ENCODE data around the gene CD109.

The CD109 gene

DNA sequence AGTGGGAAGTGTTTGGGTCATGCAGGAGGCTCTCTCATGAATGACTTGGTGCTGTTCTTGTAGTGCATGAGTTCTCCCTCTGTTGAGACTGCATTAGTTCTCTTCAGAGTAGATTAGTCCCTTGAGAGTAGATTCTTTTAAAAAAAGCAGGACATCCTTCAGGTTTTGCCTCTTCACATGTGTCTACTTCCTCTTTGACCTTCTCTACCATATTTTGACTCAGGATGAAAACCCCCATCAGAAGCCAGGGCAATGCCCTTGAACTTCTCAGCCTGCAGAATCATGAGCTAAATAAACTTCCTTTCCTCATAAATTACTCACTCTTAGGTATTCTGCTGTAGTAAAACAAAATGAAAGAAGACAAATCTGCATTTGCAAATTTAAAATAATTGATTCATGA is 170.3 kb downstream of the CD109 start:
- Histone ChIP-seq H3K27ac (no peak overlapping the region), H3K4me3 (no peak overlapping the region)
- TF ChIP-seq, protein P1, sequence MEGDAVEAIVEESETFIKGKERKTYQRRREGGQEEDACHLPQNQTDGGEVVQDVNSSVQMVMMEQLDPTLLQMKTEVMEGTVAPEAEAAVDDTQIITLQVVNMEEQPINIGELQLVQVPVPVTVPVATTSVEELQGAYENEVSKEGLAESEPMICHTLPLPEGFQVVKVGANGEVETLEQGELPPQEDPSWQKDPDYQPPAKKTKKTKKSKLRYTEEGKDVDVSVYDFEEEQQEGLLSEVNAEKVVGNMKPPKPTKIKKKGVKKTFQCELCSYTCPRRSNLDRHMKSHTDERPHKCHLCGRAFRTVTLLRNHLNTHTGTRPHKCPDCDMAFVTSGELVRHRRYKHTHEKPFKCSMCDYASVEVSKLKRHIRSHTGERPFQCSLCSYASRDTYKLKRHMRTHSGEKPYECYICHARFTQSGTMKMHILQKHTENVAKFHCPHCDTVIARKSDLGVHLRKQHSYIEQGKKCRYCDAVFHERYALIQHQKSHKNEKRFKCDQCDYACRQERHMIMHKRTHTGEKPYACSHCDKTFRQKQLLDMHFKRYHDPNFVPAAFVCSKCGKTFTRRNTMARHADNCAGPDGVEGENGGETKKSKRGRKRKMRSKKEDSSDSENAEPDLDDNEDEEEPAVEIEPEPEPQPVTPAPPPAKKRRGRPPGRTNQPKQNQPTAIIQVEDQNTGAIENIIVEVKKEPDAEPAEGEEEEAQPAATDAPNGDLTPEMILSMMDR (IDR thresholded peaks at IDR 0.05) = no peak
- DNase-seq (ENCODE audit: low spot score) = no peak

- DNase-seq (ENCODE audit: low spot score) = no peak
- TF ChIP-seq, protein P1 (IDR thresholded peaks at IDR 0.05) = no peak
- Histone ChIP-seq H3K4me3 (no peak overlapping the region), H3K27ac (no peak overlapping the region)
Observed at GRCh38 chr6:73867411-73867810, 171.4 kb downstream of the CD109 start.

DNA sequence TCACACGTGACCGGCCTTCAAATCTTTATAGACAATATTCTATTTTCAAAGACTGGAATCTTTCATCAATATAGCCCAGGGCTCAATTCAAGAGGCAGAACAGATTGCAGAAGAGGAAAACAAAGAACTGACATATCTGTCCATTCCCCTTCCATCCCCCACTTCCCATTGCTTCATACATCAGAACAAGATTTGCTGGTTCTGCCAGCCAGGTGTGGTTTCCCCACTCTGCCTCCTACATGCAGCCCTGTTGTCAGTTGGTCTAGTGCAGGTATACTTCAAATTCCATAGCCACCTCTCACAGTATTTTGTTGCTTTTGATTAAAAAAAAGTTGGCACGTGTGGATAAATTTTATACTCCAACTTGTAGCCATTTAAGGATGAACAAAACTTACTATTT is 174.9 kb downstream of the CD109 start:
- H3K27ac ChIP-seq = no peak overlapping the region
- H3K4me3 ChIP-seq = no peak overlapping the region
- no peak for DNase-seq (ENCODE audit: low spot score)
- TF ChIP-seq, protein P1 (IDR thresholded peaks at IDR 0.05) = no peak

DNA sequence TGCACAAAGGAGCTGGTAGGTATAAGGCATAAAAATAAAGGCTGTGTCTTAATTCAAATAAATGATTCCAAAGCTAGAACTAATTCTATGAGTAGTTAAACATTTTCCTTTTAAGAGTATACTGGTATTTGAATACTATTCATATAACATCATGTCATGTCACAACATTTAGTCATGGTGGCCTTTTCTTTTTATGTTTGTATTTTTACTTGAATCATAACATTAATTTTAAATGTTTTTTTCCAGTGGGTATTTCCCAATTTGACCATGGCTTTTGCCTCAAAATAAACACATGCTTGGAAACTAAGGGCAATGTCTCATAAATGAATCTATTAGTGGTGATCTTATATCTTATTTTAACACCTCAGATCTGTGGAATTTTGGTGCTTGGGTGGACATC is 177.1 kb downstream of the CD109 start:
- no peak overlapping the region for H3K27ac ChIP-seq
- DNase-seq (ENCODE audit: low spot score) = no peak
- no peak overlapping the region for H3K4me3 ChIP-seq
- TF ChIP-seq, protein P1 (IDR thresholded peaks at IDR 0.05) = no peak
